Measurements from ENCODE around the gene ARPC3. TPM values are rescaled to one million over a fixed set of nuclear protein-coding genes. Genes with fewer than 3 reads are reported as not detected.

ARPC3 gene
- total and polyA plus RNA-seq, 10 of the 15 experiments (the other 5 are each of a cell fraction or from before 2014, with no cell fraction given), result 81.6 to 890 (median 564) TPM

DNA sequence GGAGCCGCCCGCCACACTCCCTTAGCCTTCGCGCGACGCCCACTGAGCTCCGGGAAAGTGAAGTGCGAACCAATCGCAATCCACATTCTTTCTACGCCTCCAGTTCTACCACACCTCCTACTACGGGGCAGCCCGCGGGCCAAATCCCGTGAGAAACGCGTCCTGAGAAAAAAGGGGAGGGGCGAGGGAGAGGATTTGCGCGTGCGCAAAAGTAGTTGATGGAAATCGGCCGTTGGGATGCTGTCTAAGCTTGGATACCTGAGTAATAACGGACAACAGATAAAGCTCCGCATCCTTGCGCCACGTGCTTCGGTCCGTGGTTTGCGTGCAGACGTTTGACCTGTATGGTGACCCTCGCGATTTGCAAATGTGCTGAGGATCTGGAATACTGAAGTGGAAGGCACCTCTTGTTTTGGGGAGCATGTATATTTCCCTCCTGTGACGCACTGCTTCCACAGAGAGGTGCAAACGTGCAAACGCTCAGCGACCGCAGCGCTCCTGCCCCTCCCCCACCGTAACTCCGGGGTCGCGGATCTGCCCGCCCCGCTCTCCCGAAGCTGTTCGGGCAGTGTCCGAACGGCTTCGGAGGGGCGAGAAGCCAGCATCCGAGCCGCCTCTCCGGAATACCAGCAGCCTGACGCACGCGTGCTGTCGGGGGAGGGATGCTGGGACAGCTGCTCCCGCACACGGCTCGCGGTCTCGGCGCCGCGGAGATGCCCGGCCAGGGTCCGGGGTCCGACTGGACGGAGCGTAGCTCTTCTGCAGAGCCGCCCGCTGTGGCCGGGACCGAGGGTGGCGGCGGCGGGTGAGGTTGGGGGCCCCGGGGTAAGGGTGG is 18.3 kb upstream of the ARPC3 start, which contains the start of the genes FAM216A and GPN3 (continued):
- TF ChIP-seq POU2F2 (IDR thresholded peaks at IDR 0.05; ENCODE audit: borderline replicate concordance, low read depth, low read length), result peak; percentile 19; the same call in 1 of the 3 replicates
- TF ChIP-seq ATF3 (IDR thresholded peaks at IDR 0.05; ENCODE audit: borderline replicate concordance, extremely low read depth, low read depth, low read length), result no peak
- TF ChIP-seq HDGF (IDR thresholded peaks at IDR 0.05), result peak; percentile 22; the same call in 1 of the 2 replicates
- 0 out of 4 replicates have a peak, but pooled peaks of 1 of the 2 experiments have one; percentile 43 for TF ChIP-seq SRF (IDR thresholded peaks at IDR 0.05; ENCODE audit: low read depth in 2 of 2, low read length in 2 of 2)
- peak; percentile 56; the same call in 1 of the 2 replicates for TF ChIP-seq HCFC1 (IDR thresholded peaks at IDR 0.05; ENCODE audit: low read length)
- peak; percentile 84 for TF ChIP-seq RUNX3 (IDR thresholded peaks at IDR 0.05; ENCODE audit: low read length)
- TF ChIP-seq MEF2A (IDR thresholded peaks at IDR 0.05; ENCODE audit: insufficient read depth, low read depth, low read length), result 0 out of 2 replicates have a peak, but pooled peaks have one; percentile 28
- TF ChIP-seq RB1 (IDR thresholded peaks at IDR 0.05; ENCODE audit: borderline replicate concordance), result 0 out of 2 replicates have a peak, but pooled peaks have one; percentile 10
- TF ChIP-seq SMAD1 (IDR thresholded peaks at IDR 0.05; ENCODE audit: low read depth, partially characterized antibody), result peak; percentile 37
- TF ChIP-seq POLR2A (IDR thresholded peaks at IDR 0.05; ENCODE audit: low read depth, low read length), result peak; percentile 91
- TF ChIP-seq TBL1XR1 (IDR thresholded peaks at IDR 0.05; ENCODE audit: low read depth, low read length), result peak; percentile 15; the same call in 1 of the 2 replicates
- no peak for TF ChIP-seq ZBTB40 (IDR thresholded peaks at IDR 0.05; ENCODE audit: borderline replicate concordance)
- peak; percentile 38; the same call in 1 of the 2 replicates for TF ChIP-seq NKRF (conservative IDR thresholded peaks at IDR 0.05)
- TF ChIP-seq KDM1A (IDR thresholded peaks at IDR 0.05; ENCODE audit: borderline replicate concordance), result no peak
- TF ChIP-seq BCLAF1 (IDR thresholded peaks at IDR 0.05), result no peak
- TF ChIP-seq TCF3 (IDR thresholded peaks at IDR 0.05; ENCODE audit: borderline replicate concordance, insufficient read depth, low read depth, low read length), result peak; percentile 78
- no peak for TF ChIP-seq PAX8 (IDR thresholded peaks at IDR 0.05)
- no peak for TF ChIP-seq SMC3 (IDR thresholded peaks at IDR 0.05; ENCODE audit: borderline replicate concordance, low read length)
- TF ChIP-seq SPI1 (IDR thresholded peaks at IDR 0.05; ENCODE audit: borderline replicate concordance, insufficient read depth, low read depth, low read length), result no peak
- TF ChIP-seq RCOR1 (conservative IDR thresholded peaks at IDR 0.05; ENCODE audit: low read depth, low read length), result 0 out of 2 replicates have a peak, but pooled peaks have one; percentile 7

Data from GM12878 (cell line).